Measurements from ENCODE around the gene TMEM82. TPM values are rescaled to one million over a fixed set of nuclear protein-coding genes. Genes with fewer than 3 reads are reported as not detected.

TMEM82 gene
- total RNA-seq, 1 experiment from 2014 or later = not detected

DNA sequence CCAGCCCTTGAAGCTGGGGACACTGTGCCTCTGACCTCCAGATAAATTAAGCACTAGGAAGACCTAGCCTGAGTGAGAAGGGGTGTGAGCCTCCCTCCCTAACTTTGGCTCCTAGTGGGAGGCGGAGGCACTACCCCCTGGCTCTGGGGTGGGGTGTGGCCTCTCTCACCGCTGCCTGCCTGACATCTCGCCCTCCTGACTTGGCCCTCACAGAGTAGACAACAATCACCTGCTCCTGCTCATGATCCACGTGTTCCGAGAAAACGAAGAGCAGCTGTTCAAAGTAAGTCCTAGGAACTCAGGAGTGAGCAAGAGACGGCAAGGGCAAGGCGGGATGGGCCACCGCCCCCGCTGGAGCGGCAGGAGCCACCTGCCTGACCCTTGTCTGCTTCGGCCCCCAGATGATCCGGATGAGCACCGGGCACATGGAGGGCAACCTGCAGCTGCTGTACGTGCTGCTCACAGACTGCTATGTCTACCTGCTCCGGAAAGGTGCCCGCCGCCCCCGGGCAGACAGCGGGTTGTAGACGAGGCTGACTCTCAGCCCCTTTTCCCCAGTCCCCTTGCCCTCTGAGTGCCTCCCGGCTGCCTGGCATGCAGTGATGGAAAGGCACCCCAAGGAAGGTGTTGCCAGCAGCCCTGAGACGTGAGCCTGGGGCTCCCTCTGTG lies 14.3 kb upstream of the TMEM82 start:
- BruUV-seq (replicated peaks) = no TSS peak
- no peaks in the 10 kb centered on the region for H3K4me1 Mint-ChIP-seq (ENCODE audit: insufficient read depth, unreplicated experiment)
- no peaks in the 10 kb centered on the region for H3K9me3 Mint-ChIP-seq (ENCODE audit: unreplicated experiment)
- CTCF ChIA-PET = interaction anchor here (0.6 to 1.1 kb wide), 3 partner anchors 13 to 281 kb away, joined by 3 to 5 read pairs (median 3); no protein-coding TSS in a partner anchor
- no peaks in the 10 kb centered on the region for H3K27me3 Mint-ChIP-seq (ENCODE audit: insufficient read depth, unreplicated experiment)
- H3K4me3 Mint-ChIP-seq (ENCODE audit: unreplicated experiment) = no peak overlapping the region
- H3K27ac Mint-ChIP-seq (ENCODE audit: low read depth, unreplicated experiment) = no peak overlapping the region
- POLR2A ChIA-PET = interaction anchor here (0.7 kb wide), 1 partner anchor 97 kb away, joined by 3 read pairs; no protein-coding TSS in a partner anchor
- no peak for DNase-seq (ENCODE audit: unreplicated experiment)
- intact Hi-C loops (cut with micrococcal nuclease) = no loop called here
- TF ChIP-seq, protein P1, sequence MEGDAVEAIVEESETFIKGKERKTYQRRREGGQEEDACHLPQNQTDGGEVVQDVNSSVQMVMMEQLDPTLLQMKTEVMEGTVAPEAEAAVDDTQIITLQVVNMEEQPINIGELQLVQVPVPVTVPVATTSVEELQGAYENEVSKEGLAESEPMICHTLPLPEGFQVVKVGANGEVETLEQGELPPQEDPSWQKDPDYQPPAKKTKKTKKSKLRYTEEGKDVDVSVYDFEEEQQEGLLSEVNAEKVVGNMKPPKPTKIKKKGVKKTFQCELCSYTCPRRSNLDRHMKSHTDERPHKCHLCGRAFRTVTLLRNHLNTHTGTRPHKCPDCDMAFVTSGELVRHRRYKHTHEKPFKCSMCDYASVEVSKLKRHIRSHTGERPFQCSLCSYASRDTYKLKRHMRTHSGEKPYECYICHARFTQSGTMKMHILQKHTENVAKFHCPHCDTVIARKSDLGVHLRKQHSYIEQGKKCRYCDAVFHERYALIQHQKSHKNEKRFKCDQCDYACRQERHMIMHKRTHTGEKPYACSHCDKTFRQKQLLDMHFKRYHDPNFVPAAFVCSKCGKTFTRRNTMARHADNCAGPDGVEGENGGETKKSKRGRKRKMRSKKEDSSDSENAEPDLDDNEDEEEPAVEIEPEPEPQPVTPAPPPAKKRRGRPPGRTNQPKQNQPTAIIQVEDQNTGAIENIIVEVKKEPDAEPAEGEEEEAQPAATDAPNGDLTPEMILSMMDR (IDR thresholded peaks at IDR 0.05; ENCODE audit: unreplicated experiment) = no peak
- peaks cover 62% of the 10 kb centered on the region for H3K36me3 Mint-ChIP-seq (ENCODE audit: insufficient read depth, unreplicated experiment)

DNA sequence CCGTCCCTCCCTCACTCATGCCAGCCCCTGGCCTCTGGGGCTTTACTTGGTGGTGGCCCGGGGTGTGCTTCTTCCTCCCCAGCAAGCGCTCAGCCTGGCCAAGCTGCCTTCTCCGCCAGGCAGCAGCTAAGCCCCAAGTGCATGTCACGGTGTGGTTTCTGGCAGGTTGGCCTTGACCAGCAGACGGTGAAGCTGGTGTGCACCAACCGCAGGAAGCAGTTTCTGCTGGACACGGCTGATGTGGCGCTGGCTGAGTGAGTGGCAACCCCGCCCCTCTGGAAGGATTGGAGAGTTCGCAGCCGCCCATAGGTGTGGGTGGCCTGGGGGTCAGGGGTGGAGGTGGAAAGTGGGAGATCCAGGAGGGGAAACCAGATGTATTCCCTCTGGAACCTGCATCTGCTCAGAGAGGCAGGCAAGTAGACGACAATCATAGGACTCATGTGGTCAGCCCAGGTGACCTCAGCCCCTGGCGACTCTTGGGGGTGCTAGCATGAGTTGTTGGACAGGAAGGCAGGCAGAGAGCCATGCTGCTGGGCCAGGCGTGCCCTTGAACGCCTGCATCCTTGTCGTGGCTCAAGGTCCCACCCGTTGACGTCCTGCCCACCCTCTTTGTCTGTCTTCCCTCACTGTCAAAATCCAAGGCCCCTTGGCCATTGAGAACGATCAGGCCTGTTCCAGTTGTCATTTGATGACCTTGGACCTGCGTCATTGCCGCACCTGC lies 13.2 kb upstream of the TMEM82 start:
- Mint-ChIP-seq H3K27ac (ENCODE audit: low read depth, unreplicated experiment) (no peak overlapping the region), H3K4me3 (ENCODE audit: unreplicated experiment) (no peak overlapping the region), H3K9me3 (ENCODE audit: unreplicated experiment) (no peaks in the 10 kb centered on the region), H3K4me1 (ENCODE audit: insufficient read depth, unreplicated experiment) (no peaks in the 10 kb centered on the region), H3K27me3 (ENCODE audit: insufficient read depth, unreplicated experiment) (no peaks in the 10 kb centered on the region), H3K36me3 (ENCODE audit: insufficient read depth, unreplicated experiment) (peaks cover 56% of the 10 kb centered on the region)
- ChIA-PET CTCF (no interaction called here), POLR2A (interaction anchor here (0.5 to 0.6 kb wide), 3 partner anchors 9 to 202 kb away, joined by 3 to 4 read pairs (median 3); partner anchors contain the start of gene DNAJC16)
- DNase-seq (ENCODE audit: unreplicated experiment) = no peak
- intact Hi-C loops (cut with micrococcal nuclease) = no loop called here
- BruUV-seq (replicated peaks) = no TSS peak
- TF ChIP-seq, protein P1 (IDR thresholded peaks at IDR 0.05; ENCODE audit: unreplicated experiment) = no peak

DNA sequence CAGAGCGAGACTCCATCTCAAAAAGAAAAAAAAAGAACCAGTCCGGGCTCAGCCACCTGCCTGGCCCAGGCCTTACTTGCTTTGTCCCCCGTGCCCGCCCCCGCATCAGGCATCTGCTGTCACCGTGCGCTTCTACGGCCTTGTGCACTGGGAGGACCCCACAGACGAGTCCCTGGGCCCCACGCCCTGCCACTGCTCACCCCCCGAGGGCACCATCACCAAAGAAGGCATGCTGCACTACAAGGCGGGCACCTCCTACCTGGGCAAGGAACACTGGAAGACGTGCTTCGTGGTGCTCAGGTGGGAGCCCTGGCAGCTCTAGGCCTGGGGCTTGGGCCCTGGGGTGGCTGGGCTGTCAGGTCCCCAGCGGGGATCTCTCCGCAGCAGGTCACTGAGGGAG lies 11.9 kb upstream of the TMEM82 start:
- Mint-ChIP-seq H3K36me3 (ENCODE audit: insufficient read depth, unreplicated experiment) (peaks cover 52% of the 10 kb centered on the region), H3K9me3 (ENCODE audit: unreplicated experiment) (no peaks in the 10 kb centered on the region), H3K27ac (ENCODE audit: low read depth, unreplicated experiment) (no peak overlapping the region), H3K4me1 (ENCODE audit: insufficient read depth, unreplicated experiment) (no peaks in the 10 kb centered on the region), H3K27me3 (ENCODE audit: insufficient read depth, unreplicated experiment) (no peaks in the 10 kb centered on the region), H3K4me3 (ENCODE audit: unreplicated experiment) (no peak overlapping the region)
- intact Hi-C loops (cut with micrococcal nuclease) = no loop called here
- ChIA-PET POLR2A (interaction anchor here (0.6 kb wide), 1 partner anchor 1781 kb away, joined by 3 read pairs; no protein-coding TSS in a partner anchor), CTCF (interaction anchor here (0.6 kb wide), 1 partner anchor 58 kb away, joined by 3 read pairs; no protein-coding TSS in a partner anchor)
- no peak for DNase-seq (ENCODE audit: unreplicated experiment)
- TF ChIP-seq, protein P1 (IDR thresholded peaks at IDR 0.05; ENCODE audit: unreplicated experiment) = no peak
- BruUV-seq (replicated peaks) = no TSS peak

DNA sequence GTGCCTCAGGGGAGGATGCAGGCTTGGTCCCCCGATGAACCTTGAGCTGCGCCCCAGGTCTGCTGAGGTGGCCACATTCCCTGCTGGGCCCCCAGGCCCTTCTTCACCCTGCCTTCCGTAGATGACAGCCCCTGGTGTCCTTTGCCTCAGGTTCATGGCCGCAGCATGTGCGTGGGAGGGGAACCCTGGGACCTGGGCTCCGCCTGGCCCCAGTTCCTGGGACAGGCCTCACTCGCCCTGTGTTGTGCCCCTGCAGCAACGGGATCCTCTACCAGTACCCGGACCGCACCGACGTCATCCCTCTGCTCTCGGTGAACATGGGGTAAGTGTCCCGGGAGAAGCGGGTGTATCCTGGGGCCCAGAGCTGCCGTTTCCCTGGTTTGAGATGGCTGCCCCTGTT lies 11.4 kb upstream of the TMEM82 start:
- CTCF ChIA-PET = interaction anchor here (0.6 to 2.3 kb wide), 2 partner anchors 10 to 58 kb away, joined by 3 to 17 read pairs; no protein-coding TSS in a partner anchor
- DNase-seq (ENCODE audit: unreplicated experiment) = no peak
- POLR2A ChIA-PET = interaction anchor here (0.6 kb wide), 1 partner anchor 1782 kb away, joined by 3 read pairs; no protein-coding TSS in a partner anchor
- Mint-ChIP-seq H3K27me3 (ENCODE audit: insufficient read depth, unreplicated experiment) (no peaks in the 10 kb centered on the region), H3K36me3 (ENCODE audit: insufficient read depth, unreplicated experiment) (peaks cover 52% of the 10 kb centered on the region), H3K9me3 (ENCODE audit: unreplicated experiment) (no peaks in the 10 kb centered on the region), H3K4me1 (ENCODE audit: insufficient read depth, unreplicated experiment) (no peaks in the 10 kb centered on the region), H3K27ac (ENCODE audit: low read depth, unreplicated experiment) (no peak overlapping the region), H3K4me3 (ENCODE audit: unreplicated experiment) (no peak overlapping the region)
- BruUV-seq (replicated peaks) = no TSS peak
- intact Hi-C loops (cut with micrococcal nuclease) = no loop called here
- TF ChIP-seq, protein P1 (IDR thresholded peaks at IDR 0.05; ENCODE audit: unreplicated experiment) = no peak
